ENCODE data around the gene RASA2. TPM values are rescaled to one million over a fixed set of nuclear protein-coding genes. Genes with fewer than 3 reads are reported as not detected.

RASA2 gene
- total RNA-seq, 1 experiment from 2014 or later = 14.5 TPM

- H3K9me3 ChIP-seq (ENCODE audit: control insufficient read depth, insufficient read depth, low read depth, low read length) = no peaks in the 10 kb centered on the region
- no peaks in the 10 kb centered on the region for H3K4me1 ChIP-seq (ENCODE audit: control insufficient read depth, insufficient read depth, low read length)
- DNase-seq (ENCODE audit: low read depth, low spot score) (no peak), ATAC-seq (no peak)
- TF ChIP-seq CTCF (IDR thresholded peaks at IDR 0.05) (no peak), SIN3A (IDR thresholded peaks at IDR 0.05; ENCODE audit: borderline replicate concordance, insufficient read depth, low read depth, low read length) (no peak), REST (IDR thresholded peaks at IDR 0.05; ENCODE audit: insufficient read depth in 1 of 2, low read depth in 2 of 2, low read length in 1 of 2) (no peak), TCF7L2 (IDR thresholded peaks at IDR 0.05; ENCODE audit: low read depth, low read length) (no peak), POLR2AphosphoS5 (IDR thresholded peaks at IDR 0.05; ENCODE audit: low read depth, low read length) (no peak)
- ChIA-PET POLR2A (no interaction called here), CTCF (interaction anchor here (0.5 kb wide), 1 partner anchor 131 kb away, joined by 5 read pairs; no protein-coding TSS in a partner anchor)
- H3K27me3 ChIP-seq (ENCODE audit: control insufficient read depth, insufficient read depth, low read length) = no peaks in the 10 kb centered on the region
- no peak overlapping the region for H3K4me3 ChIP-seq (ENCODE audit: low read depth in 2 of 2, low read length in 2 of 2)
- intact Hi-C loops (cut with micrococcal nuclease; ENCODE audit: unreplicated experiment) (no loop called here), in situ Hi-C loops (cut with HindIII; ENCODE audit: low pct_unique_long_range_greater_than_20kb, low sequenced_read_pairs) (no loop called here)
- H3K27ac ChIP-seq (ENCODE audit: low read length) = no peak overlapping the region
- no TSS peak for BruUV-seq (replicated peaks)
- no peaks in the 10 kb centered on the region for H3K36me3 ChIP-seq (ENCODE audit: control insufficient read depth, insufficient read depth, low read length)
Measured at GRCh38 chr3:141476033-141476432, 10.8 kb upstream of the RASA2 start.

GRCh38 chr3:141477224-141477623 is 9.6 kb upstream of the RASA2 start:
- Histone ChIP-seq H3K4me3 (ENCODE audit: low read depth in 2 of 2, low read length in 2 of 2) (no peak overlapping the region), H3K27me3 (ENCODE audit: control insufficient read depth, insufficient read depth, low read length) (no peaks in the 10 kb centered on the region), H3K9me3 (ENCODE audit: control insufficient read depth, insufficient read depth, low read depth, low read length) (no peaks in the 10 kb centered on the region), H3K27ac (ENCODE audit: low read length) (no peak overlapping the region), H3K4me1 (ENCODE audit: control insufficient read depth, insufficient read depth, low read length) (no peaks in the 10 kb centered on the region), H3K36me3 (ENCODE audit: control insufficient read depth, insufficient read depth, low read length) (no peaks in the 10 kb centered on the region)
- intact Hi-C loops (cut with micrococcal nuclease; ENCODE audit: unreplicated experiment) = no loop called here
- DNase-seq (ENCODE audit: low read depth, low spot score) (no peak), ATAC-seq (peak; percentile 80; the same call in 1 of the 2 replicates)
- no TSS peak for BruUV-seq (replicated peaks)
- CTCF ChIA-PET = no interaction called here
- POLR2A ChIA-PET = no interaction called here
- in situ Hi-C loops (cut with HindIII; ENCODE audit: low pct_unique_long_range_greater_than_20kb, low sequenced_read_pairs) = no loop called here
- no peak for TF ChIP-seq CTCF (IDR thresholded peaks at IDR 0.05)
- TF ChIP-seq POLR2AphosphoS5 (IDR thresholded peaks at IDR 0.05; ENCODE audit: low read depth, low read length) = no peak
- TF ChIP-seq SIN3A (IDR thresholded peaks at IDR 0.05; ENCODE audit: borderline replicate concordance, insufficient read depth, low read depth, low read length) = no peak
- TF ChIP-seq REST (IDR thresholded peaks at IDR 0.05; ENCODE audit: insufficient read depth in 1 of 2, low read depth in 2 of 2, low read length in 1 of 2) = no peak
- TF ChIP-seq TCF7L2 (IDR thresholded peaks at IDR 0.05; ENCODE audit: low read depth, low read length) = no peak
